DOHH2 (cell line): ENCODE results near the gene KCNE2.

ENCODE experiments used
- H3F3A ChIP-seq: fragments of 200-600 bp; sonication (generic), shearing (Covaris generic); 2 replicates; pipeline ENCODE4 v1.6.0; 2016; ENCODE audit warnings: antibody characterized with exemption, mild to moderate bottlenecking; ENCODE audit not compliant: control insufficient read depth, insufficient read depth
- H3K27ac ChIP-seq: fragments of 200-600 bp; sonication (generic); 2 replicates; pipeline ENCODE4 v1.5.1; 2014; ENCODE audit warnings: low read depth, mild to moderate bottlenecking, low read length, moderate library complexity
- H3K27me3 ChIP-seq: fragments of 200-600 bp; sonication (generic); 2 replicates; pipeline ENCODE4 v1.6.1; 2014; ENCODE audit warnings: mild to moderate bottlenecking, low read length, mixed read lengths; ENCODE audit not compliant: control insufficient read depth
- H3K36me3 ChIP-seq: fragments of 200-600 bp; sonication (generic); 2 replicates; pipeline ENCODE4 v1.6.1; 2014; ENCODE audit warnings: mild to moderate bottlenecking, low read length, moderate library complexity, mixed read lengths; ENCODE audit not compliant: control insufficient read depth
- H3K4me1 ChIP-seq: fragments of 200-600 bp; sonication (generic); 2 replicates; pipeline ENCODE4 v1.6.1; 2014; ENCODE audit warnings: mild to moderate bottlenecking, low read length, mixed read lengths; ENCODE audit not compliant: control insufficient read depth
- H3K4me2 ChIP-seq: fragments of 200-600 bp; sonication (generic); 2 replicates; pipeline ENCODE4 v1.6.0; 2014; ENCODE audit warnings: mild to moderate bottlenecking, low read length, moderate library complexity
- H3K4me3 ChIP-seq: fragments of 200-600 bp; sonication (generic); 2 replicates; pipeline ENCODE4 v1.5.1; 2014; ENCODE audit warnings: mild to moderate bottlenecking, low read length, mixed read lengths
- H3K79me2 ChIP-seq: fragments of 200-600 bp; sonication (generic); 2 replicates; pipeline ENCODE4 v1.6.1; 2014; ENCODE audit warnings: mild to moderate bottlenecking, low read length, mixed read lengths; ENCODE audit not compliant: control insufficient read depth
- H3K9me2 ChIP-seq: fragments of 200-600 bp; sonication (generic); replicated peaks from 2 replicates; pipeline ENCODE4 v1.6.1; 2014; ENCODE audit warnings: mild to moderate bottlenecking, low read length, mixed read lengths; ENCODE audit not compliant: control insufficient read depth
- H3K9me3 ChIP-seq: fragments of 200-600 bp; sonication (generic); 2 replicates; pipeline ENCODE4 v1.6.1; 2014; ENCODE audit warnings: antibody characterized with exemption, low read length, mixed read lengths; ENCODE audit not compliant: control insufficient read depth, insufficient read depth
- H4K20me1 ChIP-seq: fragments of 200-600 bp; sonication (generic); 2 replicates; pipeline ENCODE4 v1.6.0; 2014; ENCODE audit warnings: low read depth, mild to moderate bottlenecking, antibody characterized with exemption, low read length, moderate library complexity; ENCODE audit not compliant: control insufficient read depth, insufficient read depth
- CTCF ChIP-seq: fragments of 200-600 bp; sonication (generic); IDR thresholded peaks from one replicate; pipeline ENCODE4 v1.5.1; 2014; ENCODE audit warnings: antibody characterized with exemption, mild to moderate bottlenecking, low read depth, low read length; ENCODE audit not compliant: poor library complexity, severe bottlenecking
- EZH2phosphoT487 ChIP-seq: fragments of 200-600 bp; sonication (generic); IDR thresholded peaks from 2 replicates; pipeline ENCODE4 v1.6.1; 2017; ENCODE audit warnings: borderline replicate concordance, mild to moderate bottlenecking, antibody characterized with exemption, low read length, moderate library complexity, mixed read lengths

The KCNE2 gene

GRCh38 chr21:34348890-34349519 lies 14.8 kb upstream of the KCNE2 start:
- Histone ChIP-seq H4K20me1 (no peaks in the 10 kb centered on the region), H3K27me3 (peaks cover 3% of the 10 kb centered on the region; the same call in 1 of the 2 replicates), H3K9me3 (no peaks in the 10 kb centered on the region), H3K27ac (no peak overlapping the region), H3K9me2 (no peaks in the 10 kb centered on the region), H3K4me3 (no peak overlapping the region), H3K4me2 (no peak overlapping the region), H3K36me3 (no peaks in the 10 kb centered on the region), H3K79me2 (no peaks in the 10 kb centered on the region), H3K4me1 (peaks cover 5% of the 10 kb centered on the region), H3F3A (no peaks in the 10 kb centered on the region)
- no peak for TF ChIP-seq EZH2phosphoT487
- no peak for TF ChIP-seq CTCF

DNA sequence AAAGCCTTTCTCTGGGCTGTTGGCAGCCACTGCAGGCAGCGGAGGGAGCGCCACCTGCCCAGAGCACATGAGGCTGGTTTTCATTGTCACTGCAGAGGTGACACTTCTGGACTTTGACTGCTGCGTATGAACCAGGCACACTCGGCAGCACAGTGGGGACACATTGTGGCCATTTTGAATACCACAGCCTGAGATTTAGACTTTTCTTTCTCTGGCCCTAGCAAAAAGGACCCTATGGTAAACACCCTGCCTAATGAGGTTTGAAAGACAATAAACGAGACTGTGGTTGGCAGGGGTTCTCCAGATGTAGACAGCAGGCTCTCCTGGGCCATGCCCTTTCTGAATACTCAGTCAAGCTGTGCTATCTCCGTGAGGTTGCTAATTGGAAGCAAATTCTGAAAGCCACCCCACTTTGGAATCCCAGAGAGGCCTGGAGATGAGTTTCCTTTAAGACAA lies 12.0 kb upstream of the KCNE2 start:
- Histone ChIP-seq H3K79me2 (no peaks in the 10 kb centered on the region), H3F3A (no peaks in the 10 kb centered on the region), H3K27me3 (peaks cover 5% of the 10 kb centered on the region; the same call in 1 of the 2 replicates), H3K4me1 (peaks cover 5% of the 10 kb centered on the region), H3K9me2 (no peaks in the 10 kb centered on the region), H3K4me2 (no peak overlapping the region), H4K20me1 (no peaks in the 10 kb centered on the region), H3K9me3 (no peaks in the 10 kb centered on the region), H3K27ac (no peak overlapping the region), H3K36me3 (no peaks in the 10 kb centered on the region), H3K4me3 (no peak overlapping the region)
- no peak for TF ChIP-seq EZH2phosphoT487
- TF ChIP-seq CTCF = peak; percentile 78

DNA sequence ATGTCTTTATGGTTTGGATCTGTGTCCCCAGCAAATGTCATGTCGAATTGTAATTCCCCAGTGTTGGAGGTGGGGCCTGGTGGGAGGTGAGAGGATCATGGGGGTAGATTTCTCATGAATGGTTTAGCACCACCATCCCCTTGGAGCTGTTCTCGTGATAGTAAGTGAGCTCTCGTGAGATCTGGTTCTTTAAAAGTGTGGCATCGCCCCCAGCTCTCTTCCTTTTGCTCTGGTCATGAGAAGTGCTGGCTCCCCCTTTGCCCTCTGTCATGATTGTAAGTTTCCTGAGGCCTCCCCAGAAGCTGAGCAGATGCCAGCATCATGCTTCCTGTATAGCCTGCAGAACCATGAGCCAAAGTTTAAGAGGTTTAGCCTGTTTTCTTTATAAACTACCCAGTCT lies 11.2 kb upstream of the KCNE2 start:
- Histone ChIP-seq H3K27ac (no peak overlapping the region), H3K4me3 (no peak overlapping the region), H3K9me2 (no peaks in the 10 kb centered on the region), H3K4me1 (peaks cover 5% of the 10 kb centered on the region), H4K20me1 (no peaks in the 10 kb centered on the region), H3K79me2 (no peaks in the 10 kb centered on the region), H3K9me3 (no peaks in the 10 kb centered on the region), H3F3A (no peaks in the 10 kb centered on the region), H3K27me3 (peaks cover 9% of the 10 kb centered on the region), H3K36me3 (no peaks in the 10 kb centered on the region), H3K4me2 (no peak overlapping the region)
- no peak for TF ChIP-seq CTCF
- TF ChIP-seq EZH2phosphoT487 = no peak
